Colonic mucosa (tissue), 4 donors: Measurements from ENCODE around the gene FRMD5. TPM values are rescaled to one million over a fixed set of nuclear protein-coding genes. Genes with fewer than 3 reads are reported as not detected.

Experiments
- DNase-seq: peaks from one replicate; pipeline ENCODE4 v3.0.0-alpha.2; 2020
- H3K27ac ChIP-seq: fragments of 200-600 bp; one replicate; pipeline ENCODE4 v1.8.0; 2021
- H3K27me3 ChIP-seq: fragments of 200-600 bp; one replicate; pipeline ENCODE4 v1.8.0; 2021
- H3K36me3 ChIP-seq: fragments of 200-600 bp; one replicate; pipeline ENCODE4 v1.8.0; 2021
- H3K4me1 ChIP-seq: fragments of 200-600 bp; one replicate; pipeline ENCODE4 v1.8.0; 2021; ENCODE audit warnings: mild to moderate bottlenecking
- H3K4me3 ChIP-seq: fragments of 200-600 bp; one replicate; pipeline ENCODE4 v1.8.0; 2021
- H3K9ac ChIP-seq, 2 donors: one replicate each; pipeline ENCODE4 v1.7.0; 2013; ENCODE audit warnings: control low read depth in 2 of 2, low read depth in 2 of 2, low read length in 2 of 2
- H3K9me3 ChIP-seq: fragments of 200-600 bp; one replicate; pipeline ENCODE4 v1.8.0; 2021
- intact Hi-C: fragments of 100-400 bp; cut with DNase I; formaldehyde crosslinking; loops from one replicate; pipeline ENCODE4 v1.14.1; 2022
- total RNA-seq, 2 donors: library from RNA; stranded (reverse); fragmentation: NEBNext Ultra II Directional in 1 of 2; extraction: Animal tissue kit (Norgen Biotek cat#: 25700) in 1 of 2; gene quantifications; one replicate each; pipeline ENCODE4 v1.2.1, GENCODE V29; 2021
- TF ChIP-seq, protein P1 (sequence below): fragments of 200-600 bp; IDR thresholded peaks from one replicate; pipeline ENCODE4 v1.8.0; 2022; ENCODE audit warnings: antibody characterized with exemption, mild to moderate bottlenecking
- donor health status: healthy.
- donor health status: DM: no; HTN: no; CAD: no.
- donor health status: DM: no; HTN: no; CAD: no.

Gene FRMD5
- total RNA-seq, 2 donors from 2014 or later, result 2.9 to 3.4 TPM

DNA sequence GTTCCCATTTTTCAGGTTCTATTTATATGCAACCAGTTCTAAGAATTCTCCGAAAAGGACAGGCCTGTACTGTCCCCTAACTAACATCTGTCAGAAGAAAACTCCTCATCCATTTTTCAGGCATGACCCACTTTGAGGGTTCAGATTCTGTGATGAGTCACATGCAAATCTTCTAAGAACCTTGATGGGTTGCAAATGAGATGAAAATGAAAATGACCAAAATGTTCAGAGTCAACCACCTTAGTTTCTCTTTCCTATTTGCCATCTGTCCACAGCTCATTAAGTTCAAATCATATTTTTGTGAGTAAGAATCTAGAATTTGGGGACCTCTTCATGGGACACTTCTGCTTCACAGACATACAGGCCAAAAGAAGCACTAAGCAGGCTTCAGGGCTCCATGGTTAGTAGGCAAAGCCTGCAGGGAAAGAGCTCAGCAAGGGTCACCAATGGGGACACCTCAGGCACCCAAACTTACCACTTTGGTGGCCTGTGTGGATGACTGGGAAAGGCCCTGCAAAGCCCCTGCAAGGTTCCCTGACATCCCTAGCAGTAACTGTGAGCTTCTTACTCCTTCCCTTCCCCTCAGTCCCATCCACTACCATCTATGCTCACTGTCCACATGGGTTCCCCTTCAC lies 246.3 kb downstream of the FRMD5 start:
- no peak overlapping the region for H3K4me3 ChIP-seq
- no peaks in the 10 kb centered on the region for H3K36me3 ChIP-seq
- no peak for DNase-seq
- no peak overlapping the region for H3K27ac ChIP-seq
- TF ChIP-seq, protein P1, sequence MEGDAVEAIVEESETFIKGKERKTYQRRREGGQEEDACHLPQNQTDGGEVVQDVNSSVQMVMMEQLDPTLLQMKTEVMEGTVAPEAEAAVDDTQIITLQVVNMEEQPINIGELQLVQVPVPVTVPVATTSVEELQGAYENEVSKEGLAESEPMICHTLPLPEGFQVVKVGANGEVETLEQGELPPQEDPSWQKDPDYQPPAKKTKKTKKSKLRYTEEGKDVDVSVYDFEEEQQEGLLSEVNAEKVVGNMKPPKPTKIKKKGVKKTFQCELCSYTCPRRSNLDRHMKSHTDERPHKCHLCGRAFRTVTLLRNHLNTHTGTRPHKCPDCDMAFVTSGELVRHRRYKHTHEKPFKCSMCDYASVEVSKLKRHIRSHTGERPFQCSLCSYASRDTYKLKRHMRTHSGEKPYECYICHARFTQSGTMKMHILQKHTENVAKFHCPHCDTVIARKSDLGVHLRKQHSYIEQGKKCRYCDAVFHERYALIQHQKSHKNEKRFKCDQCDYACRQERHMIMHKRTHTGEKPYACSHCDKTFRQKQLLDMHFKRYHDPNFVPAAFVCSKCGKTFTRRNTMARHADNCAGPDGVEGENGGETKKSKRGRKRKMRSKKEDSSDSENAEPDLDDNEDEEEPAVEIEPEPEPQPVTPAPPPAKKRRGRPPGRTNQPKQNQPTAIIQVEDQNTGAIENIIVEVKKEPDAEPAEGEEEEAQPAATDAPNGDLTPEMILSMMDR, result no peak
- H3K9me3 ChIP-seq, result no peaks in the 10 kb centered on the region
- no peaks in the 10 kb centered on the region for H3K27me3 ChIP-seq
- no peak overlapping the region for H3K9ac ChIP-seq
- H3K4me1 ChIP-seq, result no peaks in the 10 kb centered on the region
- intact Hi-C loops, result no loop called here

DNA sequence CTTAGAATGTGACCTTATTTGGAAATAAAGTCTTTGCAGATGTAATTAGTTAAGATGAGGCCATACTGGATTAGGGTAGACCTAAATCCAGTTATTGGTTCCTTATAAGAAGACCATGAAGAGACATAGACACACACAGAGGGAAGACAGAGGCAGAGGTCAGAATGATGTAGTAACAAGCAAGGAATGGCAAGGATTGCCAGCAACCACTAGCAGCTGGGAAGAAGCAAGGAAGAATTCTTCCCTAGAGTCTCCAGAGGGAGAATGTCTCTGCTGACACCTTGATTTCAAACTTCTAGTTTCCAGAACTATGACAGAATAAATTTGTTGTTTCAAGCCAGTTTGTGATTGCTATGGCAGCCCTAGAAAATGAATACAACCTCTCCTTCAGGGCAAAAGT lies 251.6 kb downstream of the FRMD5 start:
- intact Hi-C loops, result no loop called here

DNA sequence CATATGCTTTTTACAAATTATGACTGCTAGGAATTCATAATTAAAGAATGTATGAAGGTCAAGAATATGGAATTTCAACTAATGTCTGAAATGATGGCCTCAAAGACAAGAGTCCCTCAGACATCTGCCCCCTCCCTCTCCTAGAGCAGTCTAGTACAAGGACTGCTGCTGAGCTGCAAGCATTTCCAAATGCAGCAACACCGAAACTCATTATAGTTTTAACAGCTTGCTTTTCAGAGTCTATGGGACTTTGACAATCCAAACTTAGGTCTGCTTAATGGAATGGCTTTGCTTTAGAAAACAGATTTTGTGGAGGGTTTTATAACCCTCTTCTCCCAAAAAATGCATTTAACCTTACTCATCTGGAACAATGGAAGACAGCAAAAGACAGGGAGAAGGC lies 252.9 kb downstream of the FRMD5 start:
- no peak overlapping the region for H3K4me3 ChIP-seq
- TF ChIP-seq, protein P1, result no peak
- no peaks in the 10 kb centered on the region for H3K27me3 ChIP-seq
- H3K27ac ChIP-seq, result no peak overlapping the region
- H3K36me3 ChIP-seq, result no peaks in the 10 kb centered on the region
- no peak overlapping the region for H3K9ac ChIP-seq
- intact Hi-C loops, result no loop called here
- no peaks in the 10 kb centered on the region for H3K4me1 ChIP-seq
- no peaks in the 10 kb centered on the region for H3K9me3 ChIP-seq
- no peak for DNase-seq

More for the DNA sequence above, 251.6 kb downstream of the FRMD5 start:
- H3K27me3 ChIP-seq, result no peaks in the 10 kb centered on the region
- no peaks in the 10 kb centered on the region for H3K4me1 ChIP-seq
- H3K4me3 ChIP-seq, result no peak overlapping the region
- H3K27ac ChIP-seq, result no peak overlapping the region
- TF ChIP-seq, protein P1, result no peak
- no peaks in the 10 kb centered on the region for H3K36me3 ChIP-seq
- H3K9ac ChIP-seq, result no peak overlapping the region
- no peak for DNase-seq
- H3K9me3 ChIP-seq, result no peaks in the 10 kb centered on the region

DNA sequence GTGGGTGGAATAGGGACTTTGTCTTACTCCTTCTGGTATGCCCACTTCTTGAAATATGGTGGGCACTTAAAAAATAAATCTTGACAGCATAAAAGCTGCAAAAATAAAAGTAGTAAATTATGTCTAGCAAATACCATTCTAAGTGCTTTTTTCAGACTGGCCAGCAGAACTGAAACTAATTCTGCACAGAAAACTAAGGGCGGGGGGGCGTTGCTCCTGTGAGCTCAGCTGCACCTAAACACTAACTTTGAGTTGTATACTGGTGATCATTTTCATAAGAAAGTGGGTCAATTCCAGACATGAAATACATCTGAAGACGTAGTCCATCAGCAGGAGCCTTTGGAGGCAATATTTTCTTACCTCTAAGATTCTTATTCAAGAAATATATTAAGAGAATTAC lies 253.5 kb downstream of the FRMD5 start:
- Histone ChIP-seq H3K4me1 (no peaks in the 10 kb centered on the region), H3K4me3 (no peak overlapping the region), H3K9ac (no peak overlapping the region), H3K27me3 (no peaks in the 10 kb centered on the region), H3K27ac (no peak overlapping the region), H3K9me3 (no peaks in the 10 kb centered on the region), H3K36me3 (no peaks in the 10 kb centered on the region)
- TF ChIP-seq, protein P1, result no peak
- DNase-seq, result no peak
- intact Hi-C loops, result no loop called here

DNA sequence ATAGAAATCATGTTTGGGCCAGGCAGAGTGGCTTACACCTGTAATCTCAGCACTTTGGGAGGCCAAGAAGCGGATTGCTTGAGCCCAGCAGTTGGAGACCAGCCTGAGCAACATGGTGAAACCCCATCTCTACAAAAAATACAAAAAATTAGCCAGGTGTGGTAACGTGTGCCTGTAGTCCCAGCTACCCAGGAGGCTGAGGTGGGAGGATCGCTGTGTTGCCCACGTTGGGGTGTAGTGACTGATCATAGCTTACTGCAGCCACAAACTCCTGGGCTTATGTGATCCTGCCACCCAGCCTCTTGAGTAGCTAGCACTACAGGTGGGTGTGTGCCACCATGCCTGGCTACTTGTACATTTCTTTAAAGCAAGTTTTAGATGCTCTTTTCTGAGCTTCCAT lies 254.0 kb downstream of the FRMD5 start:
- H3K36me3 ChIP-seq, result no peaks in the 10 kb centered on the region
- TF ChIP-seq, protein P1, result no peak
- no peak overlapping the region for H3K27ac ChIP-seq
- H3K4me3 ChIP-seq, result no peak overlapping the region
- no peaks in the 10 kb centered on the region for H3K9me3 ChIP-seq
- no peaks in the 10 kb centered on the region for H3K4me1 ChIP-seq
- DNase-seq, result no peak
- H3K9ac ChIP-seq, result no peak overlapping the region
- no peaks in the 10 kb centered on the region for H3K27me3 ChIP-seq
- intact Hi-C loops, result no loop called here
